ENCODE data around the gene IP6K2. TPM values are rescaled to one million over a fixed set of nuclear protein-coding genes. Genes with fewer than 3 reads are reported as not detected.

Gene IP6K2
- total and polyA plus RNA-seq, 2 of the 13 experiments (the other 11 are each of a cell fraction or from before 2014, with no cell fraction given), result 85.5 to 112 TPM

DNA sequence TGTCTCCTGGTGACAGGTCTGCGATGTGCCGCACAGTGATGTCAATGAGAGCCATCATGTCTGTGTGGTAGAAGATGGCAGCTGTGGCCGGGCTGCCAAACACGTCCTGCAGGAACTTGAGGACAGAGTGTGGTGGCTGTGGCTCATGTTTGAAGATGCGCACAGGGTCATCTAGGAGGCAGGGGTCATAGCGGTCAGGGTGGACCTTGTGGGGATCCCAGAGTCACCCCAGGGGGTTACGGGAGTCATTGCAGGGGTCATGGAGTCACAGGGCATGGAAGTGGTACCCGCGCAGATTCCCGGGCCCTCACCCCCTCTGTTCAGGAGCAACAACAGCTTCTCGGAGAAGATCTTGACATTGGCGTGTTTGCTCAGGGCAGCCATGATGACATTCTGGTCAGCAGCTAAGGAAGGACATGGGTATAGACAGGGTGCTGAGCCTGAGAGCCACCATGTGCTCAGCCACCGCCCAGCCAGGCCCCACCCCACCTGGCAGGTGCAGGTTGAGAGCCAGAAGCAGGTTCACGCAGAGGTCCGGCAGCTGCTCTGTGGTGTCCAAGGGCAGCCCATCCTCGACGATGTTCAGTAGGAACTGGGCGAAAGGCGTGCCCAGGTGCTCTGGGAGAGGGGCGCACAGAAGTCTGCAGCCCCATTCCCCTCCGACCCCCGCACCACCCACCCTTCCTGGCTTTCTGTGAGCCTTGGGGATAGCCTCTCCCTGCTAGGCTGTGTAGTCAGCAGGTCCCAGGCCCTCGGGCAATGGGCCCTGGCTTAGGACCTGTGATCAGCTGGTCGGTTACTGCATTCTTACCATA lies 38.2 kb downstream of the IP6K2 start (continued):
- TF ChIP-seq SOX13 (IDR thresholded peaks at IDR 0.05), result no peak
- no peak for TF ChIP-seq SOX13 (CRISPR knock-in tag; conservative IDR thresholded peaks at IDR 0.05 in 1 of 2, IDR thresholded peaks at IDR 0.05 in 1 of 2)
- no peak for TF ChIP-seq SMARCE1 (IDR thresholded peaks at IDR 0.05; ENCODE audit: borderline replicate concordance)

DNA sequence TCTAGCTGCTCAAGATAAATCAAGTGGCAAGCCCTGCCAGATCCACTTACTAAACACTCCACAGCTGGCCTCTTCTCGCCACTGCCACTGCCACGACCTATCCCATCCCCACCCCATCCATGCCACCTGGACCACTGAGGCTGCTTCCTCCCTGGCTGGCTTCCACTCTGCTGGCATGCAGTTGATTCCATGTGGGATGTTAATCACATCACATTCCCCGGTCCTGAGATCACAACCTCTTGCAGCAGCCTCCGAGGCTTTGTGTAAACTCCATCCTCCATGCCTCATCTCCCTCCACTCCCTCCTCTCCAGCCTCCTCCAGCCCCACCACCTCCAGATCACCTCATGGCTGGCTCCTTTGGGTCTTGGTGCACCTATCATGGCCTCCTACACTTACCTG lies 39.0 kb downstream of the IP6K2 start:
- FAIRE-seq (no peak), DNase-seq (ENCODE audit: low spot score) (no peak), ATAC-seq (no peak)
- Histone ChIP-seq H3K27me3 (ENCODE audit: control insufficient read depth in 1 of 2, insufficient read depth in 2 of 2, low read length in 2 of 2) (no peaks in the 10 kb centered on the region), H3K9me3 (ENCODE audit: low read length) (no peaks in the 10 kb centered on the region), H3K79me2 (ENCODE audit: insufficient read depth, low read length) (peaks cover 2% of the 10 kb centered on the region), H3K4me2 (ENCODE audit: low read depth, low read length) (no peak overlapping the region), H3K36me3 (replicated peaks in 1 of 2; ENCODE audit: control insufficient read depth in 1 of 2, insufficient read depth in 2 of 2, low read length in 2 of 2) (peaks cover 41 to 68% of the 10 kb centered on the region in 2 experiments), H4K20me1 (ENCODE audit: insufficient read depth, low read length) (no peaks in the 10 kb centered on the region), H3K4me3 (replicated peaks in 1 of 3; ENCODE audit: insufficient read depth in 1 of 3, low read depth in 2 of 3, low read length in 3 of 3) (no peak overlapping the region), H2AFZ (ENCODE audit: low read length) (no peak overlapping the region), H3K4me1 (ENCODE audit: insufficient read depth, low read length) (peaks cover 3% of the 10 kb centered on the region), H3K27ac (ENCODE audit: extremely low read length, insufficient read depth, low read length) (no peak overlapping the region), H3K9ac (ENCODE audit: insufficient read depth, low read depth, low read length) (no peak overlapping the region)
- ChIA-PET CTCF (ENCODE audit: low intra/inter-chr PET ratio, low total read pairs) (no interaction called here), POLR2A (no interaction called here)
- WGBS (ENCODE audit: low lambda C conversion rate), result 100% methylated on average over 4 of the region's 4 CpGs
- BruUV-seq (replicated peaks), result no TSS peak
- intact Hi-C loops (cut with micrococcal nuclease; ENCODE audit: unreplicated experiment), result no loop called here
- in situ Hi-C loops (cut with HindIII; ENCODE audit: extremely low pct_ligation_motif_present, low pct_unique_long_range_greater_than_20kb), result no loop called here
- TF ChIP-seq AHR (CRISPR knock-in tag; IDR thresholded peaks at IDR 0.05) (no peak), ZNF510 (CRISPR knock-in tag; IDR thresholded peaks at IDR 0.05; ENCODE audit: low read depth) (no peak), DNMT1 (CRISPR knock-in tag; IDR thresholded peaks at IDR 0.05) (no peak), TCF12 (IDR thresholded peaks at IDR 0.05) (no peak), TCF12 (CRISPR knock-in tag; IDR thresholded peaks at IDR 0.05) (no peak), ATF1 (CRISPR knock-in tag; IDR thresholded peaks at IDR 0.05) (no peak), ZNF101 (CRISPR knock-in tag; IDR thresholded peaks at IDR 0.05; ENCODE audit: borderline replicate concordance, low read depth) (no peak), ZNF354B (CRISPR knock-in tag; IDR thresholded peaks at IDR 0.05) (no peak), FOXA1 (IDR thresholded peaks at IDR 0.05) (no peak), FOXA1 (CRISPR knock-in tag; IDR thresholded peaks at IDR 0.05) (no peak), ZNF615 (CRISPR knock-in tag; IDR thresholded peaks at IDR 0.05; ENCODE audit: borderline replicate concordance) (no peak), KAT2B (IDR thresholded peaks at IDR 0.05; ENCODE audit: borderline replicate concordance, low read depth, low read length) (no peak), ZNF121 (CRISPR knock-in tag; IDR thresholded peaks at IDR 0.05) (no peak), SP140L (CRISPR knock-in tag; IDR thresholded peaks at IDR 0.05; ENCODE audit: borderline replicate concordance) (no peak), ZNF781 (CRISPR knock-in tag; IDR thresholded peaks at IDR 0.05; ENCODE audit: borderline replicate concordance, not compliant biosample characterization) (no peak), ZNF530 (CRISPR knock-in tag; IDR thresholded peaks at IDR 0.05; ENCODE audit: low read depth) (no peak)
- TF ChIP-seq, protein P1, sequence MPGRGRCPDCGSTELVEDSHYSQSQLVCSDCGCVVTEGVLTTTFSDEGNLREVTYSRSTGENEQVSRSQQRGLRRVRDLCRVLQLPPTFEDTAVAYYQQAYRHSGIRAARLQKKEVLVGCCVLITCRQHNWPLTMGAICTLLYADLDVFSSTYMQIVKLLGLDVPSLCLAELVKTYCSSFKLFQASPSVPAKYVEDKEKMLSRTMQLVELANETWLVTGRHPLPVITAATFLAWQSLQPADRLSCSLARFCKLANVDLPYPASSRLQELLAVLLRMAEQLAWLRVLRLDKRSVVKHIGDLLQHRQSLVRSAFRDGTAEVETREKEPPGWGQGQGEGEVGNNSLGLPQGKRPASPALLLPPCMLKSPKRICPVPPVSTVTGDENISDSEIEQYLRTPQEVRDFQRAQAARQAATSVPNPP (CRISPR knock-in tag; IDR thresholded peaks at IDR 0.05), result no peak
- TF ChIP-seq, protein P2, sequence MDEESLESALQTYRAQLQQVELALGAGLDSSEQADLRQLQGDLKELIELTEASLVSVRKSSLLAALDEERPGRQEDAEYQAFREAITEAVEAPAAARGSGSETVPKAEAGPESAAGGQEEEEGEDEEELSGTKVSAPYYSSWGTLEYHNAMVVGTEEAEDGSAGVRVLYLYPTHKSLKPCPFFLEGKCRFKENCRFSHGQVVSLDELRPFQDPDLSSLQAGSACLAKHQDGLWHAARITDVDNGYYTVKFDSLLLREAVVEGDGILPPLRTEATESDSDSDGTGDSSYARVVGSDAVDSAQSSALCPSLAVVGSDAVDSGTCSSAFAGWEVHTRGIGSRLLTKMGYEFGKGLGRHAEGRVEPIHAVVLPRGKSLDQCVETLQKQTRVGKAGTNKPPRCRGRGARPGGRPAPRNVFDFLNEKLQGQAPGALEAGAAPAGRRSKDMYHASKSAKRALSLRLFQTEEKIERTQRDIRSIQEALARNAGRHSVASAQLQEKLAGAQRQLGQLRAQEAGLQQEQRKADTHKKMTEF (CRISPR knock-in tag; IDR thresholded peaks at IDR 0.05), result no peak
- TF ChIP-seq, protein P3, sequence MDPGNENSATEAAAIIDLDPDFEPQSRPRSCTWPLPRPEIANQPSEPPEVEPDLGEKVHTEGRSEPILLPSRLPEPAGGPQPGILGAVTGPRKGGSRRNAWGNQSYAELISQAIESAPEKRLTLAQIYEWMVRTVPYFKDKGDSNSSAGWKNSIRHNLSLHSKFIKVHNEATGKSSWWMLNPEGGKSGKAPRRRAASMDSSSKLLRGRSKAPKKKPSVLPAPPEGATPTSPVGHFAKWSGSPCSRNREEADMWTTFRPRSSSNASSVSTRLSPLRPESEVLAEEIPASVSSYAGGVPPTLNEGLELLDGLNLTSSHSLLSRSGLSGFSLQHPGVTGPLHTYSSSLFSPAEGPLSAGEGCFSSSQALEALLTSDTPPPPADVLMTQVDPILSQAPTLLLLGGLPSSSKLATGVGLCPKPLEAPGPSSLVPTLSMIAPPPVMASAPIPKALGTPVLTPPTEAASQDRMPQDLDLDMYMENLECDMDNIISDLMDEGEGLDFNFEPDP (CRISPR knock-in tag; conservative IDR thresholded peaks at IDR 0.05), result no peak

All from HepG2 (cell line).